Transverse colon (tissue), 4 donors: ENCODE data around the gene FAM227A. TPM values are rescaled to one million over a fixed set of nuclear protein-coding genes. Genes with fewer than 3 reads are reported as not detected.
"Not testable (repeated sequence)": the region's sequence is repeated elsewhere in the genome, so short reads cannot be mapped to it uniquely, and the experiment has no call there.

Experiments
- DNase-seq: peaks from one replicate; pipeline ENCODE4 v3.0.0-alpha.2; 2019
- H3K27ac ChIP-seq, 4 donors: fragments of 200-600 bp; sonication (generic); 2 replicates each; pipeline ENCODE4 v1.5.1; 2016 to 2018; ENCODE audit warnings: inconsistent platforms in 4 of 4
- H3K27me3 ChIP-seq: fragments of 200-600 bp; sonication (generic); 2 replicates; pipeline ENCODE4 v1.5.1; 2017; ENCODE audit warnings: inconsistent platforms
- H3K36me3 ChIP-seq, 4 donors: fragments of 200-600 bp; sonication (generic); 2 replicates each; pipeline ENCODE4 v1.5.1; 2017 to 2019; ENCODE audit warnings: inconsistent platforms in 4 of 4
- H3K4me1 ChIP-seq, 4 donors: fragments of 200-600 bp; sonication (generic); 2 replicates each; pipeline ENCODE4 v1.5.1; 2017 to 2020; ENCODE audit warnings: inconsistent platforms in 4 of 4
- H3K4me3 ChIP-seq, 4 donors: fragments of 200-600 bp; sonication (generic); 1 replicate in 1 of 4; 2 replicates in 3 of 4; pipeline versions ENCODE4 v1.5.1 to v1.6.1; 2017 to 2019; ENCODE audit warnings: inconsistent platforms in 4 of 4
- H3K9me3 ChIP-seq, 2 donors: fragments of 200-600 bp; sonication (generic); 2 replicates each; pipeline ENCODE4 v1.5.1; 2017 to 2019; ENCODE audit warnings: inconsistent platforms in 2 of 2
- EP300 ChIP-seq: sonication (generic); formaldehyde crosslinking; IDR thresholded peaks from one replicate; pipeline ENCODE4 v1.6.1; 2017; ENCODE audit warnings: antibody characterized with exemption, low read depth
- POLR2A ChIP-seq: fragments of 450-650 bp; IDR thresholded peaks from one replicate; pipeline ENCODE4 v1.6.1; 2016; ENCODE audit warnings: antibody characterized with exemption, mild to moderate bottlenecking, moderate library complexity
- POLR2AphosphoS5 ChIP-seq, 3 donors: sonication (generic); formaldehyde crosslinking; IDR thresholded peaks; one replicate each; pipeline ENCODE4 v1.6.1; 2016; ENCODE audit warnings: antibody characterized with exemption in 3 of 3
- WGBS, 2 donors: methylation state at CpG; one replicate each; pipeline ENCODE4 v1.1.5; 2018; ENCODE audit warnings: low coverage in 1 of 2; 5-methylcytosine and 5-hydroxymethylcytosine counted together
- in situ Hi-C, 4 donors: fragments of 200-750 bp; cut with MboI; loops; one replicate each; pipeline versions ENCODE4 v1.15.0 to v1.15.1; 2017; ENCODE audit warnings: low sequenced_read_pairs in 3 of 4, low pct_ligation_motif_present in 1 of 4, low pct_unique_long_range_greater_than_20kb in 1 of 4
- intact Hi-C: fragments of 100-400 bp; cut with DNase I; formaldehyde crosslinking; loops from one replicate; pipeline ENCODE4 v1.15.1; 2023; ENCODE audit warnings: low total_unique reads
- total RNA-seq, 4 donors: library from RNA; depleted of rRNA; stranded (reverse); fragments of >200 nt; gene quantifications; one replicate each; pipeline ENCODE4 v1.1.0, GENCODE V29; 2016
- TF ChIP-seq, protein P1 (sequence below), 5 experiments: fragments of 200-600 bp in 3 of 5; fragments of 450-650 bp in 2 of 5; sonication (generic) in 3 of 5; IDR thresholded peaks; 1 replicate in 2 of 5; 2 replicates in 3 of 5; pipeline ENCODE4 v1.5.1; 2016 to 2017; ENCODE audit warnings: antibody characterized with exemption in 5 of 5, inconsistent platforms in 3 of 5, mild to moderate bottlenecking in 2 of 5, moderate library complexity in 1 of 5

Gene FAM227A
- total RNA-seq, 4 donors from 2014 or later = 0.20 to 0.79 (median 0.27) TPM; not detected in 1

DNA sequence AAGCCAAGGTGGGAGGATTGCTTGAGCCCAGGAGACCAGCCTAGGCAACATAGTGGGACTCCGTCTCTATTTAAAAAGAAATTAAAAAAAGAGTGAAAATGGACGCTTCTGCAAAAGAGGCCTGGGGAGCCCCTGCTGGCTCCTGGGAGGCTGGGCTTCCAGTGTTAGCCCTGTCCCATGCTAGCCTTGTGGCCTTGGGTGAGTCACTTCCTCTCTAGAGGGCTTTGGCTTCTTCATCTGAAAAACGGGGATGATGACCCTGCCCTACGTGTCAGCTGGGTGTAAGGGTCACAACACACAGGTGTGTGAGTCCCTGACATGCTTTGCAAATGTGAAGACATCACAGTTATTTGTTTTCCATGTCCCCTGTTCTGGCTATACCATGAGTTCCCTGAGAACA, 32.8 kb downstream of the FAM227A start:
- in situ Hi-C loops = no loop called here
- 57 to 68% methylated on average over 1 to 4 of the region's 4 CpGs for WGBS, 2 donors

DNA sequence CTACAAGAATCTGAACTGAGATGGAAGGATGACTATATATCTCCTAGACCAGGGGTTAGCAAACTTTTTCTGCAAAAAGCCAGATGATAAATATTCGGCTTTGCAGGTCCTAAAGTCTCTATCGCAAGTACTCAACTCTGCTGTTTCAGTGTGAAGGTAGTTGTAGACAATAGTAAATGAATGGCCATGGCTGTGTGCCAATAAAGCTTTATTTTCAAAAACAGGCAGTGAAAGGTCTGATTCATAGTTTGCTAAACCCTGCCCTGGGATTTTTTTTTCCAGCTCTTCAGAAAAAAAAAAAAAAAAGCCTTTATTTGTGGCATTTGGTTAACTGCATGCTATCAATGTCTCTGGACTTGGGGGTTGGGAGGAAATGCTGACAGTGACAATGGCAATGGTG, 37.5 kb downstream of the FAM227A start:
- Histone ChIP-seq H3K4me3 (no peak overlapping the region), H3K36me3 (no peaks in the 10 kb centered on the region), H3K27me3 (no peaks in the 10 kb centered on the region), H3K4me1 (peaks cover 0 to 3% (median 0%) of the 10 kb centered on the region in 4 donors), H3K27ac (no peak overlapping the region), H3K9me3 (no peaks in the 10 kb centered on the region)
- in situ Hi-C loops (no loop called here), intact Hi-C loops (no loop called here)
- no peak for TF ChIP-seq POLR2A
- no peak for TF ChIP-seq EP300
- TF ChIP-seq, protein P1, sequence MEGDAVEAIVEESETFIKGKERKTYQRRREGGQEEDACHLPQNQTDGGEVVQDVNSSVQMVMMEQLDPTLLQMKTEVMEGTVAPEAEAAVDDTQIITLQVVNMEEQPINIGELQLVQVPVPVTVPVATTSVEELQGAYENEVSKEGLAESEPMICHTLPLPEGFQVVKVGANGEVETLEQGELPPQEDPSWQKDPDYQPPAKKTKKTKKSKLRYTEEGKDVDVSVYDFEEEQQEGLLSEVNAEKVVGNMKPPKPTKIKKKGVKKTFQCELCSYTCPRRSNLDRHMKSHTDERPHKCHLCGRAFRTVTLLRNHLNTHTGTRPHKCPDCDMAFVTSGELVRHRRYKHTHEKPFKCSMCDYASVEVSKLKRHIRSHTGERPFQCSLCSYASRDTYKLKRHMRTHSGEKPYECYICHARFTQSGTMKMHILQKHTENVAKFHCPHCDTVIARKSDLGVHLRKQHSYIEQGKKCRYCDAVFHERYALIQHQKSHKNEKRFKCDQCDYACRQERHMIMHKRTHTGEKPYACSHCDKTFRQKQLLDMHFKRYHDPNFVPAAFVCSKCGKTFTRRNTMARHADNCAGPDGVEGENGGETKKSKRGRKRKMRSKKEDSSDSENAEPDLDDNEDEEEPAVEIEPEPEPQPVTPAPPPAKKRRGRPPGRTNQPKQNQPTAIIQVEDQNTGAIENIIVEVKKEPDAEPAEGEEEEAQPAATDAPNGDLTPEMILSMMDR (IDR thresholded peaks at IDR 0.05) = no peak
- TF ChIP-seq POLR2AphosphoS5 (IDR thresholded peaks at IDR 0.05) = no peak
- WGBS, 2 donors = 95% methylated on average over 2 of the region's 2 CpGs; no CpG with 5 or more reads in 1 of the 2 donors
- no peak for DNase-seq

More for the DNA sequence above, 32.8 kb downstream of the FAM227A start:
- intact Hi-C loops = no loop called here
- no peaks in the 10 kb centered on the region for H3K4me1 ChIP-seq
- H3K4me3 ChIP-seq = no peak overlapping the region
- H3K27ac ChIP-seq = no peak overlapping the region
- no peak for DNase-seq
- H3K27me3 ChIP-seq = no peaks in the 10 kb centered on the region
- no peaks in the 10 kb centered on the region for H3K9me3 ChIP-seq
- H3K36me3 ChIP-seq = no peaks in the 10 kb centered on the region
- TF ChIP-seq EP300 = no peak

DNA sequence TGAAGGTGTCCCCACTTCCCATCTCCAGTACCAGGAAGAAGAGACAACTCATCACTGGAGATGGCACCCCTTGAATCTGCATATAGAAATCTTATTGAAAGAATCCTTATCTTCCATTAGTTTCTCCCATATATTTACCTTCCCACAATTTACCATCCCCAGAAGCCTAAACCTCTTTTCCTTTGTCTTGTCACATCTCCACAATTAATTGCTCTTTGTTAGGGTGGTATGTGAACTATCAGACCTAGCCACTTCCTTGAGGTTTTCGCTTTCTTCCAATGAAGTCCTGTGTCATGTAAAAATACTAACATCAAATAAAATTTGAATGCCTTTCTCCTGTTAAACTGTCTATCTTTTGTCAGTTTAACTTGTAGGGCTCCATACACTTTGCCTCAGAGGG, 37.9 kb downstream of the FAM227A start:
- Histone ChIP-seq H3K27ac (no peak overlapping the region), H3K27me3 (no peaks in the 10 kb centered on the region), H3K36me3 (no peaks in the 10 kb centered on the region), H3K4me1 (peaks cover 0 to 3% (median 0%) of the 10 kb centered on the region in 4 donors), H3K9me3 (no peaks in the 10 kb centered on the region), H3K4me3 (no peak overlapping the region)
- DNase-seq = no peak
- in situ Hi-C loops (no loop called here), intact Hi-C loops (no loop called here)
- WGBS, 2 donors = 100% methylated on average over 1 of the region's 1 CpG; no CpG with 5 or more reads in 1 of the 2 donors
- TF ChIP-seq POLR2AphosphoS5 (IDR thresholded peaks at IDR 0.05) (no peak), POLR2A (no peak)

DNA sequence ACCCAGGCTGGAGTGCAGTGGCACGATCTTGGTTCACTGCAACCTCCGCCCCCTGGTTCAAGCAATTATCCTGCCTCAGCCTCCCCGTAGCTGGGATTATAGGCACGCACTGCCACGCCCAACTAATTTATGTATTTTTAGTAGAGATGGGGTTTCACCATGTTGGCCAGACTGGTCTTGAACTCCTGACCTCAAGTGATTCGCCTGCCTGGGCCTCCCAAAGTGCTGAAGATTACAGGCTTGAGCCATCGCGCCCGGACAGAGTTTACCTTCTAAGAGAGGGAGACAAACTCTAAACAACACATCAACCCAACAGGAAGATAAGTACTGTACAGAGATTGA, 41.2 kb downstream of the FAM227A start:
- H3K27ac ChIP-seq, H3K36me3 ChIP-seq, DNase-seq, H3K9me3 ChIP-seq, H3K4me1 ChIP-seq, H3K4me3 ChIP-seq, in situ Hi-C loops, intact Hi-C loops, H3K27me3 ChIP-seq: not testable (repeated sequence)
- WGBS, 2 donors = 78% methylated on average over 9 of the region's 9 CpGs; no CpG with 5 or more reads in 1 of the 2 donors

DNA sequence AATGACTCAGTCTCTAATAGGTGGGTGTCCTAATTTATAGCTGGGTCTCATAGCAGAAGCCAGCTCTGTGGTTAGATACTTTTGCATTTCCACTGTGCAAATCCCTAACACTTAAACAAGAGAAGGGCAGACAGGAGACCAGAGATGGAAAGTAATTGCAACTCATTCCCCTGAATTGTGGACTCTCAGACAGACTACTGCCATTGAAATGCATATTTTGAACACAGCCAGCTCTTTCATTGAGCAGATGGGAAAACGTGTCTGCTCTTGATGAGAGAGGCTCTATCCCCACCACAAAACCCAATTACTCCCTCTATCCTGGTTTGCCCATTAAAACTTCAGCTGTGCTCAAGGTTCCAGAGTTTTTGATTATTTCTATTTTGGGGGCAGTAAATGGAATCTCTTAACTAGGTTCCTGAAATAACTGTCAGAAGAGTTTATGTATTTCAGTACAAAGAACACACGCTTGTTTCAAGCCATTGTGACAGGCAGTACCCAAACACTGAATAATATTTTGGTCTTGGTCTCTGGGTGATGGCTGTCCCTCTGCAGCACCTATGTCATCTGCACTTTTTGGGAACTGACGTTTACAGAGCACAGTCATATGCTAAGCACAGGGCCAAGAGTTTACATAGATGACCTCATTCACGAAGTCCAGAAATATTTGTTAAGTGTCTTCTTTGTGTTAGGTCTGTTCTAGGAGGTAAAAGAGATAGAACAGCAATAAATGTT, 41.7 kb downstream of the FAM227A start:
- Histone ChIP-seq H3K9me3 (no peaks in the 10 kb centered on the region), H3K4me1 (peaks cover 0 to 3% (median 0%) of the 10 kb centered on the region in 4 donors), H3K4me3 (no peak overlapping the region), H3K36me3 (no peaks in the 10 kb centered on the region), H3K27me3 (no peaks in the 10 kb centered on the region), H3K27ac (peak overlapping the region in 1 of 4 donors; percentile 24)
- WGBS, 2 donors = 48 to 63% methylated on average over 3 to 4 of the region's 4 CpGs
- no peak for DNase-seq
- in situ Hi-C loops (no loop called here), intact Hi-C loops (no loop called here)
- no peak for TF ChIP-seq POLR2AphosphoS5 (IDR thresholded peaks at IDR 0.05)
- TF ChIP-seq, protein P1 (IDR thresholded peaks at IDR 0.05) = no peak
- TF ChIP-seq POLR2A = no peak
- no peak for TF ChIP-seq EP300

DNA sequence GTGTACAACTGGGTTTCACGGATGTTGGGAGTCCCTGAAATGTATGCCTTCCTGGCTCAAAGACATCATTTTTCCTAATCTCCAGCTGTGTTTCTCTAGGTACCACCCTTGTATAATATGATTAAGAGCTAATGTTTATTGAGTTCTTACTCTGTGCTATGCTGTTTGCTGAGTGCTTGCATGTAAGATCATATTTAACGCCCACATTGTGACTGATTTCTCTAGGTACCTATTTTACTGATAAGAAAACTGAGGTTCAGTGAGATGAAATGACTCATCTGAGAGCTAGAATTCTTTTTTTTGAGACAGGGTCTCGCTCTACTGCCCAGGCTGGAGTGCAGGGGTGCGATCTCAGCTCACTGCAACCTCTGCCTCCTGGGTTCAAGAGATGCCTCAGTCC, 42.6 kb downstream of the FAM227A start:
- H3K4me3 ChIP-seq = no peak overlapping the region
- intact Hi-C loops (no loop called here), in situ Hi-C loops (no loop called here)
- no peaks in the 10 kb centered on the region for H3K27me3 ChIP-seq
- peaks cover 0 to 3% (median 0%) of the 10 kb centered on the region in 4 donors for H3K4me1 ChIP-seq
- no peak overlapping the region for H3K27ac ChIP-seq
- 68 to 87% methylated on average over 3 to 4 of the region's 4 CpGs for WGBS, 2 donors
- TF ChIP-seq, protein P1 (IDR thresholded peaks at IDR 0.05) = no peak
- TF ChIP-seq EP300 (no peak), POLR2A (no peak), POLR2AphosphoS5 (IDR thresholded peaks at IDR 0.05) (no peak)
- H3K9me3 ChIP-seq = no peaks in the 10 kb centered on the region
- no peaks in the 10 kb centered on the region for H3K36me3 ChIP-seq
- DNase-seq = no peak
